Stimulated activated CD4-positive, alpha-beta T cell treated with anti-CD3 and anti-CD28 coated beads, Interleukin-15, amount 100 ng/mL, for 48 hours (primary cell): ENCODE data around the gene HLA-DOB.
A peak's percentile ranks its signal among the peaks of the same experiment; 100 is the strongest.

Experiments used
- DNase-seq, 2 donors: peaks; one replicate each; pipeline ENCODE4 v3.0.0-alpha.2; 2020; ENCODE audit warnings: low read depth in 2 of 2

The HLA-DOB gene

GRCh38 chr6:32843979-32844838 is 27.4 kb upstream of the HLA-DOB start, which contains the start of gene PSMB8:
PSMB8 (minus strand) TSS chr6:32844047; CDS start chr6:32843996, 51 bp downstream.
- DNase-seq, result peak; percentile 97 to 99

GRCh38 chr6:32843331-32843978 is 26.7 kb upstream of the HLA-DOB start:
- DNase-seq, result no peak

GRCh38 chr6:32842690-32843089 is 25.9 kb upstream of the HLA-DOB start:
- no peak for DNase-seq

GRCh38 chr6:32842021-32842650 is 25.3 kb upstream of the HLA-DOB start:
- no peak for DNase-seq

GRCh38 chr6:32840604-32841246 is 23.9 kb upstream of the HLA-DOB start:
- DNase-seq, result no peak

GRCh38 chr6:32839356-32839755 is 22.6 kb upstream of the HLA-DOB start:
- no peak for DNase-seq

- peak; percentile 94 to 95 for DNase-seq
These were observed 21.5 kb upstream of the HLA-DOB start, which contains the start of gene TAP2 for GRCh38 chr6:32838114-32838958. TAP2 (minus strand) TSS chr6:32838739; CDS start chr6:32838233, 506 bp downstream.

GRCh38 chr6:32837651-32838113 is 20.9 kb upstream of the HLA-DOB start:
- no peak for DNase-seq

GRCh38 chr6:32836873-32837272 is 20.1 kb upstream of the HLA-DOB start:
- DNase-seq, result no peak

- DNase-seq, result no peak
These were observed 18.5 kb upstream of the HLA-DOB start for GRCh38 chr6:32835167-32835893.

GRCh38 chr6:32833664-32834063 is 16.9 kb upstream of the HLA-DOB start:
- DNase-seq, result no peak

GRCh38 chr6:32832535-32832934 is 15.7 kb upstream of the HLA-DOB start:
- DNase-seq, result no peak

- DNase-seq, result no peak
These were observed 14.1 kb upstream of the HLA-DOB start for GRCh38 chr6:32830936-32831335.

GRCh38 chr6:32830017-32830416 is 13.2 kb upstream of the HLA-DOB start:
- no peak for DNase-seq

GRCh38 chr6:32829495-32829894 is 12.7 kb upstream of the HLA-DOB start:
- no peak for DNase-seq

- DNase-seq, result no peak
These were observed 10.2 kb upstream of the HLA-DOB start for GRCh38 chr6:32827025-32827424.

- no peak for DNase-seq
These were observed 9.2 kb upstream of the HLA-DOB start for GRCh38 chr6:32825966-32826365.

GRCh38 chr6:32819729-32820128 is 2.9 kb upstream of the HLA-DOB start:
- DNase-seq, result no peak

GRCh38 chr6:32818867-32819266 is 2.1 kb upstream of the HLA-DOB start:
- no peak for DNase-seq

GRCh38 chr6:32815996-32816395 is 806 bp downstream of the HLA-DOB start:
- DNase-seq, result no peak
